G401.6 (cell line): ENCODE results near the gene OR52E1.
"Not testable (repeated sequence)": the region's sequence is repeated elsewhere in the genome, so short reads cannot be mapped to it uniquely, and the experiment has no call there.

Experiments used
- FAIRE-seq: peaks from 2 replicates; lab custom pipeline; 2012; peaks lifted over from hg19 to GRCh38; lab: Jason Lieb, UNC

Gene OR52E1

DNA sequence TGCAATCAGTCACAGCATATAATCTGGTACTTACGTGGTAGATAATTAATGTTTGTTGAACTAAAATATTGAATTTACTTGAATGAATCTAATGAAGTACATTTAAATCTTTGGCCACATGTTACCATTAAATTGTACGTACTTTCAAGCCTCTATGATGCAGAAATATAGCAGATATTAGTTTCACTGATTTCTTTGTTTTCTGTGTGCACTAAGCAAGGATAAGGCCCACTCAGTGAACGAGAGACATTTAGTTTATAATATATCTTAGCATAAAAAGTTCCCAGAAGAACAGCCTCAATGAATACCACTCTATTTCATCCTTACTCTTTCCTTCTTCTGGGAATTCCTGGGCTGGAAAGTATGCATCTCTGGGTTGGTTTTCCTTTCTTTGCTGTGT is at the start of gene OR52E1:
OR52E1 (plus strand) TSS at position 301 of the 400 bp plus-strand sequence.
- FAIRE-seq = no peak

DNA sequence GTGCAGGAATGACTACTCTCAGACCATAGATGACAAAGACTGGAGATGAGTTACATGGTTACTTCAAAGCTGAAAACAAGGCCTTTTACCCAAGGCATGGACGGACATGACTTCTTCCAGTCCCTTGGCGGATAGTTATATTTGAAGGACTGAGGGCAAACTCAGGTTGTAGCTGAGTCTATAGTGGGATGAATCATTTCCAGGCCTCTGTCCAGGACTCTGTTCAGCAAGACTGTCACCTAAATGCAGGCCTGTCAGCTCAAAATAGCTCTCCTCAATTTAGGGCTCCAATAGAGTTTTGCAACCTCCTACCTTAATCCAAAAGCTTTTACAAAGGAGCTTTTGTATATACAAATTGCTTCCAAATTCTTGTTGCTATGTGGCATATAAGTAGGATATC is 47.4 kb upstream of the OR52E1 start:
- FAIRE-seq = no peak

DNA sequence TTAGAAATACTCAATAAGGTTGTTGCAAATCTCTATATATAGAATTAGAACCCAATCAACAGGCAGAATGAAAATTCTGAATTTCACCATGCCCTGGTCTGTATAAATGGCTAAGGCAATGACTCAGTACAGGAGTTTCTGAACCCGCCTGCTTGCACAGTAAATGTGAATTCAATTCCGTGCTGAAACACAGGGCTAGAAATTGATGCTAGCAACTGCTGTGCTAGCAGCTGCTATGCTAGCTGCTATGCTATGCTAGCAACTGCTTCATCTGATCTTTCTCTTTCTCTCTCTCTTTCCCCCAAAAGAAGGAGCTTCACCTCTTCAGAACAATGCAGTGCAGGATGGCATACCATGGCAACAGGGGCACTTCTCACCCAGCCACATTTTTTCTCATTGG is 32.7 kb upstream of the OR52E1 start:
- no peak for FAIRE-seq

DNA sequence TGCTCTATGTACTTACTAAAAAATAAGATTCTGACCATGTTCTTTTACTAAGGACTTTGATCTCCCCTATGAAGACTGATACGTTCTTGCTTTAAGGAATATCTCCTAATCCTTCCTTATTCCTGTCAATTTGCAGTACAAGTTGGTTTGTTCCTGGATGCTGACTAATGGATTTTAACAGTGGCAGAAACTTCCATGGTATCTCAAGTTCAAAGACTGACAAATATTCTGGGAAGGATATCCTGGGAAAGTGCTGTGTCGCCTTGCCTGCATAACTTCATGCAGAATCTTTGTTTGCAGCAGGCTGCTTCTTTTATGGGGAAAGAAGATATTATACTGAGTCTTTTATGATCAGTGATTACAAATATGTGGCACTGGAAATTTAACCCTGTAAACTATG is 31.4 kb upstream of the OR52E1 start:
- FAIRE-seq = no peak

DNA sequence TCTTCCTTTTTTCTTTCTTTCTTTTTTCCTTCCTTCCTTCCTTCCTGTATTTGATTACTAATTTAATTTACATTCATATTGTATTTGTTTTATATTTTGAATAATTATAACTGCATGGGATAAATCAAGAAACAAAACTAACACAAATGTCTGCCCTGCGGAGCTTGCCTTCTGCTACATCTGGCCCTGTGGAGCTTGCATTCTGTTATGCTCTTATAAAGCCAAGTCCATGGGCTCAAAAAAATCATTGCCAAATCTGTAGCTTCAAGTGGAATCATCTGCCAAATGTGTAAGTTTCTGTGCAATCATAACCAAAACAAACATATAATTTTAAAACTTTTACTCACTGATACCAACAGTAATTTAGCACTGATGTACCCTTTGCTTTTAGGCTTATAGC is 31.0 kb upstream of the OR52E1 start:
- FAIRE-seq = no peak

DNA sequence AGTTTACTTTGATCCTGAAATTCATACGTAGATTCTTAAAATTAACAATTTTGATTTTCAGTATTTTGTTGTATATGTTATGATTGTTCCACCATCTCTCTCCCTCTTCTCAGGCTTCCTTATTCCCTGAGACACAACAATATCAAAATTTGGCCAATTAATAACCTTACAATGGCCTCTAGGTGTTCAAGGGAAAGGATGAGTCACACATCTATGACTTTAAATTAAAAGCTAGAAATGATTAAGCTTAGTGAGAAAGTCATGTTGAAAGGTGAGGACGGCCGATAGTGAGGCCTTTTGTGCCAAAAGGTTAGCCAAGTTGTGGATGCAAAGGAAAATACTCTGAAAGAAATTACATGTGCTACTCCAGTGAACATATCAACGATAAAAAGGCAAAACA is 28.5 kb upstream of the OR52E1 start:
- no peak for FAIRE-seq

DNA sequence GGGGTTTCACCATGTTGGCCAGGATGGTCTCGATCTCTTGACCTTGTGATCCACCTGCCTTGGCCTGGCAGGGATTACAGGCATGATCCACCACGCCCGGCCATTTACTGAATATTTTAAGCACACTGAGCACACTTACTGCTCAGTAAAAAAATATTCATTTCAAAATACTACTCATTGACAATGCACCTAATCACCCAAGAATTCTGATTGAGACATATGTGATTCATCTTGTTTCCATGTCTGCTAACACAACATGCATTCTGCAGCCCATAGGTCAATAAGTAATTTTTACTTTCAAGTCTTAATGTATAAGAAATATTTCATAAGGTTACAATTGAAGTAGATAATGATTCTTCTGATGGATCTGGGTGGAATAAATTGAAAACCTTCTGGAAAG is 27.3 kb upstream of the OR52E1 start:
- no peak for FAIRE-seq

DNA sequence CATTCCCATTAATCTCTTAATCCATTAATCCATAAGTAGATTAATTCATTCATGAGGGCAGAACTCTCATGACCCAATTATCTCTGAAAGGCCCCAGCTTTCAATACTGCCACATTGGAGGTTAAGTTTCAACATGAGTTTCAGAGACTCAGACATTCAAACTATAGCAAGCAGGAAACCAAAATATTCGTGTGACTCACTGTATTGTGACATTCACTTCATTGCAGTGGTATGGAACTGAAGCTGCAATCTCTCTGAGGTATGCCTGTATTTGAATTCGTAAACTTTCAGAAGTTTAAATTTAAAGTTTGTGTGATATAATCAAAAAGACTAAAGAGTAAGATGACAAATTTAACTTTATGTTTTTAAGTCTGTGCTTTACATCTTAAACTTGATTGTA is 26.0 kb upstream of the OR52E1 start:
- no peak for FAIRE-seq

DNA sequence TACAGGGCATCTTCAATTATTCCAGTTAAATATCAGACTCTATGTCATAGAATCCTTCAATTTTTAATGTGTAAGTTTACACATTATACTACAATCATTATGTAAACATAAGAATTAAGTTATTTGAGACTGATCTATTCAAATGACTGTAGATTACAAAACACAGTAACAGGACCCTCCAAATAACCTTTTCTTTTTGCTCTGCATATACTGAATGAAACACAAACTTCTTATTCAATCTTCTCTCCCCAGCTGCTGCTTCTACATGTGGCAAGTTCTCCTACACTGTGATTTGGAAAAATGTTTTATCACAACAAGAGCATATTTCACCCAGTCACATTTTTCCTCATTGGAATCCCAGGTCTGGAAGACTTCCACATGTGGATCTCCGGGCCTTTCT is 23.1 kb upstream of the OR52E1 start, which contains the start of gene OR52J3:
OR52J3 (plus strand) TSS at position 301 of the 400 bp plus-strand sequence; CDS start at position 301, 0 bp downstream.
- FAIRE-seq = no peak

DNA sequence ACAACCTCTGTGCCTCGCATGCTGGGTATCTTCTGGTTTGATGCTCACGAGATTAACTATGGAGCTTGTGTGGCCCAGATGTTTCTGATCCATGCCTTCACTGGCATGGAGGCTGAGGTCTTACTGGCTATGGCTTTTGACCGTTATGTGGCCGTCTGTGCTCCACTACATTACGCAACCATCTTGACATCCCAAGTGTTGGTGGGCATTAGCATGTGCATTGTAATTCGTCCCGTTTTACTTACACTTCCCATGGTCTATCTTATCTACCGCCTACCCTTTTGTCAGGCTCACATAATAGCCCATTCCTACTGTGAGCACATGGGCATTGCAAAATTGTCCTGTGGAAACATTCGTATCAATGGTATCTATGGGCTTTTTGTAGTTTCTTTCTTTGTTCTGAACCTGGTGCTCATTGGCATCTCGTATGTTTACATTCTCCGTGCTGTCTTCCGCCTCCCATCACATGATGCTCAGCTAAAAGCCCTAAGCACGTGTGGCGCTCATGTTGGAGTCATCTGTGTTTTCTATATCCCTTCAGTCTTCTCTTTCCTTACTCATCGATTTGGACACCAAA is 22.5 kb upstream of the OR52E1 start:
- no peak for FAIRE-seq

DNA sequence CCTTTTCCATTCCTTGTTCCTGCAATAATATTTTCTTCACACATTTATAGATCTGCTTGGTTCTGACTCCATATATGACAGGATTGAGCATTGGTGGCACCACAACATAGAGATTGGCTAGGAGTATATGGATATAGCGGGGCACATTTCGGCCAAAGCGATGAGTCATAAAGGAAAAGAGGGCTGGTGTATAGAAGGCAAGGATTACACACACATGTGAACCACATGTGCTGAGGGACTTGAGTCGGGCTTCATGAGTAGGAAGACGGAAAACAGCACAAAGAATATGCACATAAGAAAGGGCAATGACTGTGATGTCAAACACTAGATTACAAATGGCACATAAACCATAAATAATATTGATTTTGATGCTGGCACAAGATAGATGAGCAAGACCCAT is 10.7 kb upstream of the OR52E1 start:
- not testable (repeated sequence) for FAIRE-seq

DNA sequence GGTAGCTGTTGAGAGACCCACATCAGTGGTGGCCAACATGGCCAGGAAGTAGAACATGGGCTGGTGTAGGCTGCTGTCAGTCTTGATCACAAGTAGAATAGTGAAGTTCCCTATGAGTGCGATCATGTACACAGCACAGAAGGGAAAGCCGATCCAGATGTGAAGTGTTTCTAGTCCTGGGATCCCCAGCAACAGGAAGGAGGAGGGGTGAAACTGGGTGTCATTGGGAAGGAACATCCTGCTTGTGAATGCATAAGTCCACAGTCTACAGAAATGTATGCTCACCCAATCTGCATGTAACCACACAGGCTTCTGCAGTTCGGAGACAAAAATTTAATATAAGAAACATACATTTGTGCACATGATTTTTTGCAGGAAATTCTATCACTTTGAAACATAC is 10.0 kb upstream of the OR52E1 start, which contains the start of gene OR52E2:
OR52E2 (minus strand) TSS at position 237 of the 400 bp plus-strand sequence; CDS start at position 237, 0 bp downstream.
- no peak for FAIRE-seq

DNA sequence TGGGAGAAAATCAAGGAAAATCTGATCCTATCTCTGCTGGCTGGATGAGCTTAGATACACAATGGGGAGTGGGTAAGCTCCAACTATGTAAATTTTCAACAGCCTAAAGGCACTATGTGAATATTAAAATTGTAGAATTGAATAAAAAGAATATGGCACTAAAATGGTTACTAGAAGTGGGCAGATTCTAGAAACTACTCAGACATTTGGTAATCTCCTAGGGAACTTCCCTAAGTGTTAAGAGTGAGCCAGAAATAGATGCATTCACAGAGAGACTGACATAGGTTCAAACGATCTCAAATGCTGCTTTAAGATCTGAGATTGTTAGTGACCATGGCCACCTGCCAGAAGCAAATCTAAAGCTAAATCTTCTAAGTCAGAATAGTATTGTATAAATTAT is 4.3 kb upstream of the OR52E1 start:
- no peak for FAIRE-seq

DNA sequence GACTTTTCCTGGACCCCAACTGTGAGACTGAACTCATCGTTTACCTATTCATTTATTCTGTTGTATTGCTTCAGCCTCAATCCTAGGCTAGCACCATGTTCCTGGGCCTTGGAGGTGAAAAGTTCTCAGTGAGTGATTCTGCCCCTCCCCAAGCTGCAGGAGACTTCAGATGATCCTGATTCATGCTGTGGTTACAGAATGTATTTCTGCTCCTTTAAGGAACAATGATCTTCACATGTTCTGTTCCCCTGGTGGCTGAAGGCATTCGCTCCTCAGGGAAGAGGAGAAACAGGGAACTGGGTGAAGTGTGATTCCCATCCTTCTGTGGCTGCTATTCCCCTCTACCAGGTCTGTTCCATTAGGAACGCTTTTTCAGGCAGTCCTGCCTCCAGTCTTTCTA is 2.4 kb downstream of the OR52E1 start:
- FAIRE-seq = no peak

DNA sequence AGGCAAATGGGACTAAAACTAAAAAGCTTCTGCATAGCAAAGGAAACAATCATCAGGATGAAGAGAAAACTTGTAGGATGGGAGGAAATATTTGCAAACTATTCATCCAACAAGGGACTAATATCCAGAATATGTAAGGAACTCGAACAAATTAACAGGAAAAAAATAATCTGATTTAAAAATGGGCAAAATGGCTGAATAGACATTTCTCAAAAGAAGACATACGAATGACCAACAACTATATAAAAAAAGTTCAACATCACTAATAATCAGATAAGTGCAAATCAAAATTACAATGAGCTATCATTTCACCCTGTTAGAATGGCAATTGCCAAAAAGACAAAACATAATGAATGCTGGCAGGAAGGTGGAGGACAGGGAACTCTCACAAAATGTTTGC is 12.0 kb downstream of the OR52E1 start:
- FAIRE-seq = no peak

DNA sequence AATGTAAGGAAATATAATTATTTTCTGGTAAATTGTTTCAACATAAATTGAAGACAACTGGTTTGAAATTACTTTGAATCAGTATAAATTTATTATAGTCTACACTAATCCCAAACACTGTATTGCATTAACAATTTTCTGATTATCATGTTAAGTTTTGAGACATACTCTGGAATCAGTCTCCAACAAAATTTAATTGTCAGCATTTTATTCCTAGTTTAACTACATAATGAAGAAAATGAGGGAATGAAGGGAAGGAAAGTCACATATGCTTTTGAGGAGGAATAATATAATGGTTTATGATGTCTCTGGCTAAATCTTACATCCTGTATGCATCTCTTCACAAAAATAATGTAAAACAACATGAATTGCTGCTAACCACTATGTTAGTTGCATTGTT is 14.2 kb downstream of the OR52E1 start:
- no peak for FAIRE-seq

DNA sequence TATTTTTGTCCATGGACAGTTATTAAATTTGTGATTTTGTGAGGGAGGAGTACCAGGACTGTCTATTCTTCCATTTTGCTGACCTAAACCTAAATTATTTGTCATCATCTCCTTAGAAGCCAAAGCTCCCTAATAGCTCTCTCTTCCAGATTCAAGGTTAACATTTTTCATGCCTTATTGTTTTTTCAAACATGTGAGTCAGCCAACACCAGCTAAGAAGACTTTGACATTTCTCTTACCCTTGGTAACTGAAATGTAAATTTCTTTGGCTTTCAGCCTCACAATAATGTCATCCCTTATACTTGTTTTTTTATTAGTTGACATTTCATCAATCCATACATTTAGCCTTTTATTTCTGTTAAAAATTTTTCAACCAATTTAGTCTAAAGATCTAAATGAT is 19.2 kb downstream of the OR52E1 start:
- no peak for FAIRE-seq

DNA sequence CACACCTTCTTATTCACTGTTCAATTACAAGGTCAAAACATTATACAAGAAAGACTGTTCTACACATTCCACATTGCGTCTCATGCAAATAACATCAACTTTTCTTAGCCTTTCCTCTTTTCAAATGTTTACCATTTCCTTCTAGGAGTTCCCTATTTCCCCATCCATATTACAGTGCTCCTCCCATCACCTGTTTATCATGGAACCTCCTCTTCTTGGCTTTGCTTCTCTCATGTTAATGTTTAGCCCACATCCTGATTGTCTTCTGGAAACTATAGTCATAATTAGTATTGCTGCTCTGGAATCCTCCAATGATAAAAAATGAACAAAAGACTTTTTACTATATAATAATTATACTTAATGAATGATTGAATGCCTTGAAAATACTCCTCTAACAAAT is 21.3 kb downstream of the OR52E1 start:
- FAIRE-seq = no peak

DNA sequence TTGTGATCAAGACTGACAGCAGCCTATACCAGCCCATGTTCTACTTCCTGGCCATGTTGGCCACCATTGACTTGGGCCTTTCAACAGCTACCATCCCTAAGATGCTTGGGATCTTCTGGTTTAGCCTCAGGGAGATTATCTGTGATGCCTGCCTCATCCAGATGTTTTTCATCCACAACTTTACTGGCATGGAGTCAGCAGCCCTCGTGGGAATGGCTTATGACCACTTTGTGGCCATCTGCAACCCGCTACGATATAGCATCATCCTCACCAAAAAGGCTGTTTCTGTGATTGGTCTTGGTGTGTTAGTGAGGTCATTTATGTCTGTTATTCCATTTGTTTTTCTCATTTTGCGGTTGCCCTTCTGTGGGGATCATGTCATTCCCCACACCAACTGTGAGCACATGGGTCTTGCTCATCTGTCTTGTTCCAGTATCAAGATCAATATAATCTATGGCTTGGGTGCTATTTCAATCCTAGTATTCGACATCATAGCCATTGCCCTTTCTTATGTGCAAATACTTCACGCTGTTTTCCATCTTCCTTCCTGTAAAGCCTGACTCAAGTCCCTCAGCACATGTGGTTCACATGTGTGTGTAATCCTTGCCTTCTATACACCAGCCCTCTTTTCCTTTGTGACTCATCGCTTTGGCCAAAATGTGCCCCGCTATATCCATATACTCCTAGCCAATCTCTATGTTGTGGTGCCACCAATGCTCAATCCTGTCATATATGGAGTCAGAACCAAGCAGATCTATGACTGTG is 23.6 kb downstream of the OR52E1 start:
- no peak for FAIRE-seq

DNA sequence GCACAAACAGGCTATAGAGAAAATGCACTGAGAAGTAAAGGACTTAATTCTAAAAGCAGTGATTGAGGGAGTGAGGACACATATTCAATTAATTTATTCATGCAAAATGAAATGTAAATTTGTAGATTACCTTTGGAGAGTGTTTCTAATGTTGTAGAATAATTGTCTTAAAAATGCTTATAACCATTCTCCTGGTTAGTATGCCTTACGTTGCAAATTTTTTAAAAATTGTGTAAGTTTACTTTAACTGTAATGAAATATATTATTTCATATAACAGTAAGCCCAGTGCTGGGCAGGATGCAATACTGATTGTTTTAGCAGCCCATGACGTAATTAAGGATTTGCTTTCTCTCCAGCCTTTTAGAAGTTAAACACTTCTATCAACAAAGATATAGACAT is 26.6 kb downstream of the OR52E1 start:
- no peak for FAIRE-seq

DNA sequence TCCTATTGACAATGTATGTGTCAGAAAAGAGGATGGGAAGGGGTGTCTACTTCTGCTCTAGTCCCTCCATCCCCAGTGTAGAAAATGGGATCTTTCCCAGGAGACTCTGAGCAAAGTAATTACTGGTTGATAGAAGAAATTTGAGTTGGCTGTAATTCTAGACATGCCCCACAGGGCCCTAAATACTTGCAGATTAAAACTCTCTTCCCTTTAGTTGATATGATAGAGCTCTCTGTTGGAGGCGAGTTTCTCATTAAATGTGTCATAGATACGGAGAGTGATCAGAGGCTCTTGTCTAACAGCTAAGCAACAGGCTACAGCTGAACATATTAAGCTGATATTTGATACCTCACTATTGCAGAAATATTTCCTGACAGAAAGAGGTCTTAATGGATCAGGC is 32.9 kb downstream of the OR52E1 start:
- FAIRE-seq = no peak

DNA sequence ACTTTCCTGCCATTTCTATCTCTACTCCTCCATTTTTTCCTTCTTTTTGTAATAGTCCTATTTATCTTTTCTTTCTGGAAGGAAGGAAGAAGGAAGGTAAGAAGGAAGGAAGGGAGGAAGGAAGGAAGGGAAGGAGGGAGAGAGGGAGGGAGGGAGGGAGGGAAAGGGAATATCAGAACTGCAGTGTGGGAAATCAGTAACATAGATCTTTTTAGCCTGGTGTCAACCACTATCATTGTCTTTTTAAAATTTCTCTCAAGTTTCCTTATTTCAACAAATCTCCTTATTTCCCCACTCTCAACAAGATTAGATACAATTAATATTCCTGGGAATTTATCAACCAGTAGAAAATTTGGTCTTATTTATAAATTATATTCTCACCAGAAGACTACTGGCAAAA is 33.7 kb downstream of the OR52E1 start:
- FAIRE-seq = no peak

DNA sequence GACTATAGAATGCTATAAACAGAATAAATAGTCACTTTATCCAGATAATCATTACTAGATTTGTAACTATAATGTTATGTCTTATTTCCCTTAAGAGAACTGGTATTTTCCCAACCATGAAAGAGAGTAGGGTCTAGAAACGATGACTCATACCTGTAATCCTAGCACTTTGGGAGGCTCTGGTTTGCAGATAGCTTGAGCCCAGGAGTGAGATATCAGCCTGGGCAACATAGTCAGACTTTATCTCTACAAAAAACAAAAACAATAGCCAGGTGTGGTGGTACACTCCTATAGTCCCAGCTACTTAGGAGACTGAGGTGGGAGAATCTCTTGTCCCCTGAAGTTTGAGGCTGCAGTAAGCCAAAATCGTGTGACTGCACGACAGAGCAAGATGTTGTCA is 37.9 kb downstream of the OR52E1 start:
- FAIRE-seq = no peak

DNA sequence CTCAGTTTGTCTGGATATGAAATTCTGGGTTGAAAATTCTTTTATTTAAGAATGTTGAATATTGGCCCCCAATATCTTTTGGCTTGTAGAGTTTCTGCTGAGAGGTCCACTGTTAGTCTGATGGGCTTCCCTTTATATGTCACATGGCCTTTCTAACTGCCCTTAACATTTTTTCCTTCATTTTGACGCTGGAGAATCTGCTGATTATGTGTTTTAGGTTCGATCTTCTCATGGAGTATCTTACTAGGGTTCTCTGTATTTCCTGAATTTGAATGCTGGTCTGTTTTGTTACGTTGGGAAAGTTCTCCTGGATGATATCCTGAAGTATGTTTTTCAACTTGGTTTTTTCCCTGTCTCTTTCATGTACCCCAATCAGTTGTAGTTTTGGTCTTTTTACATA is 46.0 kb downstream of the OR52E1 start:
- FAIRE-seq = no peak
